NCI-H1436 (cell line): ENCODE measurements around the gene VIP.

Experiments
- DNase-seq: peaks from one replicate; lab custom pipeline; 2025; lab: John Stamatoyannopoulos, UW

VIP gene

GRCh38 chr6:152783217-152783878 is 32.8 kb downstream of the VIP start:
- no peak for DNase-seq

DNA sequence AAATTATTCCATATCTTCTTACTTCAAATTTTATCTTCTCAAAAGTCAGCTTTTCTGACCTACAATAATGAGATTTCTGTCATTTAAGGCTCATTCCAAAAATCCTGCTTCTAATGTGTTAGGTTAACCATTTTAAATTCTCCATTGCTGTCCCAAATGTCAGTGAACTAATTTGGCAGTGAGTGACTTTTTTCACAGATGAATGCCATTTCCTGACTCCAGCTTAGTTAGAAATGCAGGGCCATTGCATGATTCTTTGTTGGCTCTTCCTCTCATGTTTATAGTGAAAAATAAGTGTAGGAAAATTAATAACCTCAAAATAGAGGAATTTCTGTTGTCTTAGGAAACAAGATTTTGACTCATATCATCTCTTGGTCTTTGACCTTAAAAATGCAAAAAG is 44.1 kb downstream of the VIP start:
- no peak for DNase-seq

DNA sequence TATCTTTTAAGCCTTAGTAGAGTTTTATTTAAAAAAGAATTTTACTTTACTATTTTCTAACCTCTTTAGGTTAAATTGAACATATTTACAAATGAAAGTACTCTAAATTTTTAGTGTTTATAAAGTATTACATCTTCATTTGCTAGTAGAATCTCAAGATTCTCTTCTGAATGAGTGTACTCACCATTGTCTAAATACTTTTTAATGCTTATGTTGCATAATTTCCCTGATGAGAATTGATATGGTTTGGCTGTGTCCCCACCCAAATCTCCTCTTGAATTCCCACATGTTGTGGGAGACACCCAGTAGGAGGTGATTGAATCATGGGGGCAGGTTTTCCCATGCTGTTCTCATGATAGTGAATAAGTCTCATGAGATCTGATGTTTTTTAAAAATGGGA is 53.6 kb downstream of the VIP start:
- no peak for DNase-seq
